NCI-H1930 (cell line): ENCODE measurements around the gene GFPT2.

Source experiments
- DNase-seq, 2 experiments: peaks; one replicate each; lab custom pipeline; 2025; lab: John Stamatoyannopoulos, UW

The GFPT2 gene

GRCh38 chr5:180281706-180282105, 71.4 kb downstream of the GFPT2 start:
- peak in 1 of 2 experiments; percentile 11 for DNase-seq

GRCh38 chr5:180274695-180275094, 78.4 kb downstream of the GFPT2 start:
- DNase-seq: no peak

- DNase-seq: no peak
Observed at GRCh38 chr5:180271221-180271620, 81.9 kb downstream of the GFPT2 start.

- no peak for DNase-seq
Observed at GRCh38 chr5:180259260-180259611, 93.9 kb downstream of the GFPT2 start.

GRCh38 chr5:180253036-180253824, 99.9 kb downstream of the GFPT2 start:
- DNase-seq: no peak

GRCh38 chr5:180251887-180252286, 101.2 kb downstream of the GFPT2 start:
- no peak for DNase-seq

- DNase-seq: no peak
Observed at GRCh38 chr5:180251141-180251540, 102.0 kb downstream of the GFPT2 start.
